GM12892 (cell line): Measurements from ENCODE around the gene TBC1D4.
"Not testable (repeated sequence)": the region's sequence is repeated elsewhere in the genome, so short reads cannot be mapped to it uniquely, and the experiment has no call there.

ENCODE experiments used
- POLR2A ChIP-seq: IDR thresholded peaks from 2 replicates; pipeline ENCODE4 v1.6.1; 2011; ENCODE audit warnings: low read depth, low read length, control low read depth
- POLR2AphosphoS5 ChIP-seq: IDR thresholded peaks from 2 replicates; pipeline ENCODE4 v1.6.1; 2011; ENCODE audit warnings: low read depth, low read length, control low read depth

GRCh38 chr13:75306967-75307366 lies 175.0 kb downstream of the TBC1D4 start:
- not testable (repeated sequence) for TF ChIP-seq POLR2AphosphoS5, POLR2A
